Measurements from ENCODE around the gene GABRB2. TPM values are rescaled to one million over a fixed set of nuclear protein-coding genes. Genes with fewer than 3 reads are reported as not detected.
"Not testable (repeated sequence)": the region's sequence is repeated elsewhere in the genome, so short reads cannot be mapped to it uniquely, and the experiment has no call there.

Gene GABRB2
- total and polyA plus RNA-seq, 11 donors, result 0.04 to 3.8 (median 0.16) TPM; not detected in 7

DNA sequence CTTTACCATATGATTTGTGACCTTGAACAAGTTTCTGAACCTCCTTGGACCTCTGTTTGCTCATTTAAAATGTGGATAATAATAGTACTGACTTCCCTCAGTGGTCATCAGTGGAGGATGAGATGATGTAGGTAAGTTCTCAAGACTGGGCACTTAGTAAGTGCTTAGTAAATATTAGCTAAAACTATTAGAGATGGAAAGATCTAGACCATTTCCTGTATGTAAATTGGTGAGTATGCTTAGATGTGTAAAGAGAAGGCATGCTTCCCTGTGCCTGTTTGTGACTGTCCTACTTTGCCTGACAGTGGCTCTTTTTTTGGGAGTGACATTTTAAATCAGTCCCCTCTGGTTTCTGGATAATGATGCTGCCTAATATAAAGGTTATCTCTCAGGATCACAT is 288.1 kb downstream of the GABRB2 start:
- H3K36me3 ChIP-seq, result no peaks in the 10 kb centered on the region
- no peak for ATAC-seq
- no peaks in the 10 kb centered on the region for H3K9me3 ChIP-seq
- H3K4me1 ChIP-seq, result no peaks in the 10 kb centered on the region
- no peak overlapping the region for H3K27ac ChIP-seq
- H3K27me3 ChIP-seq, result no peaks in the 10 kb centered on the region
- TF ChIP-seq, protein P1, sequence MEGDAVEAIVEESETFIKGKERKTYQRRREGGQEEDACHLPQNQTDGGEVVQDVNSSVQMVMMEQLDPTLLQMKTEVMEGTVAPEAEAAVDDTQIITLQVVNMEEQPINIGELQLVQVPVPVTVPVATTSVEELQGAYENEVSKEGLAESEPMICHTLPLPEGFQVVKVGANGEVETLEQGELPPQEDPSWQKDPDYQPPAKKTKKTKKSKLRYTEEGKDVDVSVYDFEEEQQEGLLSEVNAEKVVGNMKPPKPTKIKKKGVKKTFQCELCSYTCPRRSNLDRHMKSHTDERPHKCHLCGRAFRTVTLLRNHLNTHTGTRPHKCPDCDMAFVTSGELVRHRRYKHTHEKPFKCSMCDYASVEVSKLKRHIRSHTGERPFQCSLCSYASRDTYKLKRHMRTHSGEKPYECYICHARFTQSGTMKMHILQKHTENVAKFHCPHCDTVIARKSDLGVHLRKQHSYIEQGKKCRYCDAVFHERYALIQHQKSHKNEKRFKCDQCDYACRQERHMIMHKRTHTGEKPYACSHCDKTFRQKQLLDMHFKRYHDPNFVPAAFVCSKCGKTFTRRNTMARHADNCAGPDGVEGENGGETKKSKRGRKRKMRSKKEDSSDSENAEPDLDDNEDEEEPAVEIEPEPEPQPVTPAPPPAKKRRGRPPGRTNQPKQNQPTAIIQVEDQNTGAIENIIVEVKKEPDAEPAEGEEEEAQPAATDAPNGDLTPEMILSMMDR (IDR thresholded peaks at IDR 0.05), result no peak
- TF ChIP-seq POLR2A (IDR thresholded peaks at IDR 0.05), result no peak
- H3K4me3 ChIP-seq, result no peak overlapping the region
- intact Hi-C loops (cut with DNase I), result no loop called here
- no peak for DNase-seq

- no peaks in the 10 kb centered on the region for H3K36me3 ChIP-seq
- no peak for ATAC-seq
- H3K9me3 ChIP-seq, result no peaks in the 10 kb centered on the region
- DNase-seq, result no peak
- H3K27ac ChIP-seq, result no peak overlapping the region
- H3K4me3 ChIP-seq, result no peak overlapping the region
- 71 to 83% (median 72%) methylated on average over 2 of the region's 2 CpGs for WGBS, 4 donors
- intact Hi-C loops (cut with DNase I), result no loop called here
- no peaks in the 10 kb centered on the region for H3K4me1 ChIP-seq
- no peak for TF ChIP-seq POLR2A (IDR thresholded peaks at IDR 0.05)
- TF ChIP-seq, protein P1 (IDR thresholded peaks at IDR 0.05), result no peak
- no peaks in the 10 kb centered on the region for H3K27me3 ChIP-seq
These were observed 289.6 kb downstream of the GABRB2 start for GRCh38 chr5:161256957-161257356.

GRCh38 chr5:161252955-161253354 is 293.6 kb downstream of the GABRB2 start:
- DNase-seq; H3K27ac ChIP-seq; H3K27me3 ChIP-seq; H3K4me3 ChIP-seq; H3K9me3 ChIP-seq; intact Hi-C loops (cut with DNase I); ATAC-seq; H3K4me1 ChIP-seq; H3K36me3 ChIP-seq: not testable (repeated sequence)
- 21 to 28% (median 24%) methylated on average over 3 of the region's 3 CpGs for WGBS, 4 donors

GRCh38 chr5:161246749-161247148 is 299.8 kb downstream of the GABRB2 start:
- ATAC-seq (no peak), DNase-seq (no peak)
- H3K36me3 ChIP-seq, result no peaks in the 10 kb centered on the region
- no peaks in the 10 kb centered on the region for H3K27me3 ChIP-seq
- no peak overlapping the region for H3K27ac ChIP-seq
- H3K4me3 ChIP-seq, result no peak overlapping the region
- no peak for TF ChIP-seq POLR2A (IDR thresholded peaks at IDR 0.05)
- TF ChIP-seq, protein P1 (IDR thresholded peaks at IDR 0.05), result no peak
- intact Hi-C loops (cut with DNase I), result no loop called here
- WGBS, 4 donors, result 66 to 76% (median 70%) methylated on average over 4 of the region's 4 CpGs
- H3K9me3 ChIP-seq, result no peaks in the 10 kb centered on the region
- H3K4me1 ChIP-seq, result no peaks in the 10 kb centered on the region

DNA sequence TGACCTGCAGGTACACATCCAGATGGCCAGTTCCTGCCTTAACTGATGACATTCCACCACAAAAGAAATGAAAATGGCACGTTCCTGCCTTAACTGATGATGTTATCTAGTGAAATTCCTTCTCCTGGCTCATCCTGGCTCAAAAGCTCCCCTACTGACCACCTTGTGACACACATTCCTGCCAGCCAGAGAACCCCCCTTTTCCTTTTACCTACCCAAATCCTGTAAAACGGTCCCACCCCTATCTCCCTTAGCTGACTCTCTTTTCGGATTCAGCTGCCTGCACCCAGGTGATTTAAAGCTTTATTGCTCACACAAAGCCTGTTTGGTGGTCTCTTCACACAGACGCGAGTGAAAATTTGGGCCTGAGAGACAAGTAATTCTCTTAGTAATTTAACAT is 300.7 kb downstream of the GABRB2 start:
- H3K36me3 ChIP-seq; ATAC-seq; H3K4me1 ChIP-seq; H3K4me3 ChIP-seq; H3K27ac ChIP-seq; intact Hi-C loops (cut with DNase I); H3K9me3 ChIP-seq; H3K27me3 ChIP-seq; DNase-seq: not testable (repeated sequence)
- 66 to 71% (median 69%) methylated on average over 5 of the region's 5 CpGs for WGBS, 4 donors

Other genes starting within 250 kb of the GABRB2 start
- not detected for gene GABRA6, start 139.0 kb upstream of the GABRB2 start, total RNA-seq
- not detected for gene GABRA6, start 139.0 kb upstream of the GABRB2 start, polyA plus RNA-seq

Measured in heart left ventricle (tissue), 16 donors.